Fibroblast of mammary gland (primary cell): ENCODE results near the gene TYMP.

Experiments
- DNase-seq: peaks from one replicate; pipeline ENCODE4 v3.0.0-alpha.2; 2010; ENCODE audit warnings: low read depth
- H3K4me3 ChIP-seq: 2 replicates; pipeline ENCODE4 v1.5.1; 2011; ENCODE audit warnings: low read depth, mild to moderate bottlenecking, low read length, moderate library complexity; ENCODE audit not compliant: control insufficient read depth
- TF ChIP-seq, protein P1 (sequence below): conservative IDR thresholded peaks from 2 replicates; pipeline ENCODE4 v1.5.1; 2011; ENCODE audit warnings: low read depth, low read length, inconsistent platforms; ENCODE audit not compliant: control insufficient read depth, insufficient read depth

TYMP gene

DNA sequence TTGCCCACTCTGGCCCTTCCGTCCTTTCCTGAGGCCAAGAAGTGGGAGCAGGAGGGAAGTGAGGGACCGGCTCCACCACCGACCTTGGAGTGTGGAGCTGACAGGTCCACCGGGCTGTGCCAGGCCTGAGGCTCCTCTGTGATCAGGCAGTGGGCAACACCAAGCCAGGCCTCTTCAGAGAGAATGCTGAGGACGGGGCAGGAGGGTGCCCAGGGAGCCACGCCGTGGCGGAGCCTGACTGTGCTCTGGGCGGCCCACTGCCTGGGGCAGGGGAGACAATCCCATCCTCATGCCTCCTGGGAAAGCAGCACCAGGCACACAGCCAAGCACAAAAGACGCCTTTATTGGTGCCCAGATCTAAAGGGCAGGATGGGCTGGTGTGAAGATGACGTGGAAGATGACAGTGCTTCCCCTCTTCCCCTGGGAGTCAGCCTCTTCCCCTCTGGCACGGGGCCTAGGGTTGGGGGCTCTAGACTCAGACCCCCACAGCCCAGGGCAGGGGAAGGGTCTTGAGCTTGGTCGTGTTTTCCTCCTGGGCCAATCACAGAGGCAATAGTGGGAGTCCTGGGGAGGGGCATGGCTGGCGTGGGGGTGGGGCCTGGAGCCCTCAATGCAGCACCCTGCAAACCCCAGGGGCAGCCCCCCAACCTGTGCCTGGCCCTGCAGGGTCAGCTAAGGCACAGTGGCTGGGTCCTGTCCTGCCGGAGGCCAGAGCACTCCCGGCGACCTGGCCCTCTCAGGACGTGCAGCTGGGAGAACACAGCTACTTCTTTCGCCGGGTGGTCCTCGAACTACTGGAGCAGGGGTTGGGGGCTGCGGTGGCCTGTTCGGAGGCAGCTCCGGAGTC lies 27.0 kb downstream of the TYMP start:
- no peak overlapping the region for H3K4me3 ChIP-seq
- no peak for DNase-seq
- TF ChIP-seq, protein P1, sequence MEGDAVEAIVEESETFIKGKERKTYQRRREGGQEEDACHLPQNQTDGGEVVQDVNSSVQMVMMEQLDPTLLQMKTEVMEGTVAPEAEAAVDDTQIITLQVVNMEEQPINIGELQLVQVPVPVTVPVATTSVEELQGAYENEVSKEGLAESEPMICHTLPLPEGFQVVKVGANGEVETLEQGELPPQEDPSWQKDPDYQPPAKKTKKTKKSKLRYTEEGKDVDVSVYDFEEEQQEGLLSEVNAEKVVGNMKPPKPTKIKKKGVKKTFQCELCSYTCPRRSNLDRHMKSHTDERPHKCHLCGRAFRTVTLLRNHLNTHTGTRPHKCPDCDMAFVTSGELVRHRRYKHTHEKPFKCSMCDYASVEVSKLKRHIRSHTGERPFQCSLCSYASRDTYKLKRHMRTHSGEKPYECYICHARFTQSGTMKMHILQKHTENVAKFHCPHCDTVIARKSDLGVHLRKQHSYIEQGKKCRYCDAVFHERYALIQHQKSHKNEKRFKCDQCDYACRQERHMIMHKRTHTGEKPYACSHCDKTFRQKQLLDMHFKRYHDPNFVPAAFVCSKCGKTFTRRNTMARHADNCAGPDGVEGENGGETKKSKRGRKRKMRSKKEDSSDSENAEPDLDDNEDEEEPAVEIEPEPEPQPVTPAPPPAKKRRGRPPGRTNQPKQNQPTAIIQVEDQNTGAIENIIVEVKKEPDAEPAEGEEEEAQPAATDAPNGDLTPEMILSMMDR = no peak

DNA sequence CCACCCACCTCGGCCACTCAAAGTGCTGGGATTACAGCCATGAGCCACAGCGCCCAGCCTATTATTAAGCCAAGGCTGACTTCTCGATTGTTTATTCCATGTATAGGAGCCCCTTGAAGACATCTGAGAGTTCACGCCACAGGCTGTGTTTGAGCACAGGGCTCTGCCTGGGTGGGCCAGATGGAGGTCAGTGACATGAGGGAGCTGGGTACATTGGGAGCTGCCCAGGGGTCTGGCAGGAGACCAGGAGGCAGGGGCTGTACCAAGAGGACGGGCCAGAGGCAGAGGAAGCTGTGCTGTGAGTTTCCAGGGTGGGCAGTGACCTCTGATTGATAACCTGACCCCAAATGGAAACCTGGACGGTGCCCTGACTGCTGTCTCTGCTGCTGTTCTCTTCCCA lies 27.7 kb downstream of the TYMP start:
- H3K4me3 ChIP-seq = no peak overlapping the region
- TF ChIP-seq, protein P1 = no peak
- DNase-seq = no peak

DNA sequence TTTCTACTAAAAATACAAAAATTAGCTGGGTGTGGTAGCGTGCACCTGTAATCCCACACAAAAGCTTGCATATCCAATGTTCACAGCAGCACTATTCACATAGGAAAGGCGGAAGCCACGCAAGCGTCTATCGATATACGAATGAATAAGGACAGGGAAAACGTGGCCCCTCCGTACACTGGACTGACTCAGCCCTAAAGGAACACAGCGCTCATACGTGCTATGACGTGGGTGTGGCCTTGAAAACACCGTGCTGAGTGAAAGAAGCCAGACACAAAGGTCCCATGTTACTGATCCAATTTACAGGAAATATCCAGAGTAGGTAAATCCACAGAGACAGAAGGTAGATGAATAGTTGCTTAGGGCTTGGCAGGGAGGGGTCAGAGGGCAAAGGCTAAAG lies 29.4 kb downstream of the TYMP start:
- TF ChIP-seq, protein P1 = no peak

GRCh38 chr22:50498322-50498890 lies 31.4 kb downstream of the TYMP start:
- DNase-seq = peak; percentile 66

More for the DNA sequence above, 29.4 kb downstream of the TYMP start:
- DNase-seq = no peak
- no peak overlapping the region for H3K4me3 ChIP-seq

DNA sequence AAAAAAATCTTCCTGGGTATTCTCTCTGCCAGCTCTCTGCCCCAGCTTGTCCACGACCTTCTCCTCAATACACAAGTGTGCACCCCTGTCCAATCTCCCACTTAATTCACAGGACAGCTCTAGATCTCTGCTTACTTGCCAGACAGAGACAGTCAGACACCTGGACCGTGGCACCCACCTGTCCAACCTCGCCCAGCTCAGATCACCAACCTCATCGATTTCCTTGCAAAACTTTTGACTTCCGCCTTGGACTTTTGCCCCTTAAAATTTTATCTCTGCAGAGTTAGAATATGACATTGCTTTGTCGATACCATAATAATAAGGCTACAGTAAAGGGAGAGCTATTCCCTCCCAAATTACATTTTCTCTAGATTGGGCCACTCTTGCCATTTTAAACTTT lies 32.7 kb downstream of the TYMP start:
- TF ChIP-seq, protein P1 = no peak
- H3K4me3 ChIP-seq = no peak overlapping the region
- no peak for DNase-seq

More at GRCh38 chr22:50498322-50498890, 31.4 kb downstream of the TYMP start:
- H3K4me3 ChIP-seq = no peak overlapping the region
- TF ChIP-seq, protein P1 = peak; percentile 85

GRCh38 chr22:50490531-50491308 lies 39.1 kb downstream of the TYMP start:
- H3K4me3 ChIP-seq = no peak overlapping the region
- TF ChIP-seq, protein P1 = no peak
- DNase-seq = no peak
